Activated naive CD4-positive, alpha-beta T cell treated with anti-CD3 and anti-CD28 coated beads, Interleukin-2, amount 50 U/mL, for 16 hours (primary cell): Measurements from ENCODE around the gene PLA2G4C.
"Not testable (repeated sequence)": the region's sequence is repeated elsewhere in the genome, so short reads cannot be mapped to it uniquely, and the experiment has no call there.

Source experiments
- DNase-seq: peaks from one replicate; pipeline ENCODE4 v3.0.0-alpha.2; 2020

The PLA2G4C gene

GRCh38 chr19:48108997-48109782, 1.4 kb downstream of the PLA2G4C start:
- no peak for DNase-seq

GRCh38 chr19:48103922-48104321, 6.7 kb downstream of the PLA2G4C start:
- no peak for DNase-seq

- DNase-seq = peak; percentile 21
These were observed 7.5 kb downstream of the PLA2G4C start for GRCh38 chr19:48102870-48103751.

GRCh38 chr19:48095612-48096175, 14.9 kb downstream of the PLA2G4C start:
- no peak for DNase-seq

DNA sequence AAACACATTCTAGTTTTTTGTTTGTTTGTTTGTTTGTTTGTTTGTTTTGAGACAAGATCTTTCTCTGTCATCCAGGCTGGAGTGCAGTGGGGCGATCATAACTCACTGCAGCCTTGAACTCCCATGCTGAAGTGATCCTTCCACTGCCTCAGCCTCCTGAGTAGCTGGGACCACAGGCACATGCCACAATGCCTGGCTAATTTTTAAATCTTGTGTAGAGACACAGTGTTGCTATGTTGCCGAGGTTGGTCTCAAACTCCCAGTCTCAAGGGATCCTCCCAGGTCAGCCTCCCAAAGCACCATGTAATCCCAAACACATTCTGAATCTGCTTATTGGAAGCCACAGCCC, 15.8 kb downstream of the PLA2G4C start:
- no peak for DNase-seq

- DNase-seq = no peak
These were observed 16.3 kb downstream of the PLA2G4C start for GRCh38 chr19:48094129-48094854.

DNA sequence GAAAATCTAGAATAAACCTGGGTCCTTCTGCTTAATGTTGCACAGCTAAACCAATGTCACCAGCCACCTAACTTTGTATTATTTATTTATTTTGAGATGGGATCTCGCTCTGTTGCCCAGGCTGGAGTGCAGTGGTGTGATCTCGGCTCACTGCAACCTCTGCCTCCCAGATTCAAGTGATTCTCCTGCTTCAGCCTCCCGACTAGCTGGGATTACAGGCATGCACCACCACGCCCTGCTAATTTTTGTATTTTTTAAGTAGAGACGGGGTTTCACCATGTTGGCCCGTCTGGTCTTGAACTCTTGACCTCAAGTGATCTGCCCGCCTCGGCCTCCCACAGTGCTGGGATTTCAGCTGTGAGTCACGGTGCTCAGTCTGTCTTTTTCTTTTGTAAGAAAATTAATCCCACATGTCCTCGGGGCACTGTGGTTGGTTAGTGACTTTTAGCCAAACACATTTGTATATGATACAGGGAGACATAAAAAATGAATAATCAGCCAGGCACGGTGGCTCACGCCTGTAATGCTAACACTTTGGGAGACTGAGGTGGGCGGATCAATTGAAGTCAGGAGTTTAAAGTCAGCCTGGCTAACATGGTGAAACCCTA, 19.4 kb downstream of the PLA2G4C start:
- not testable (repeated sequence) for DNase-seq

DNA sequence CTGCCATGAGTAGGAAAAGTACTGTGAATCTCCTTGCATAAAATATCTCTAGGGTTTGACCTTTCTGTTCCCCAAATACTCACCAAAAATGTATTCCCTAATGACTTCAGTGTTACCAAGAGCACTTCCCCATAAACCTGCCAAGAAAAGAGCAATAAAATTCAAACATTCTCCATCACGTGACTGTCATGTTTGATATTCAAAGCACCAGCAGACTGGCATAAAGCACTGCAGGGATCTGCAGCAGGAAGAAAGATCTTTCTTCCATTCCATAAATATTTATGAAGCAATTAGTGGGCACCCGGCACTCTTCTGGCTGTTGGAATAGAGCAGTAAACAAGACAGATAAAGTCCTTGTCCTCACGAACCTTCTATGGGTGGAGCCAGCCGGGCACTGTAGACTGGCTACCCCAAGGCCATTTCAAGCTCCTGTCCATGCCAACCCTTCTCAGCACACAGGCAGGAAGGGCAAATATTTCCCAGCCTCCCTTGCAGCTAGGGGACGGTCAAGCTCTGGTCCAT, 20.3 kb downstream of the PLA2G4C start:
- no peak for DNase-seq

GRCh38 chr19:48088991-48089390, 21.6 kb downstream of the PLA2G4C start:
- not testable (repeated sequence) for DNase-seq

DNA sequence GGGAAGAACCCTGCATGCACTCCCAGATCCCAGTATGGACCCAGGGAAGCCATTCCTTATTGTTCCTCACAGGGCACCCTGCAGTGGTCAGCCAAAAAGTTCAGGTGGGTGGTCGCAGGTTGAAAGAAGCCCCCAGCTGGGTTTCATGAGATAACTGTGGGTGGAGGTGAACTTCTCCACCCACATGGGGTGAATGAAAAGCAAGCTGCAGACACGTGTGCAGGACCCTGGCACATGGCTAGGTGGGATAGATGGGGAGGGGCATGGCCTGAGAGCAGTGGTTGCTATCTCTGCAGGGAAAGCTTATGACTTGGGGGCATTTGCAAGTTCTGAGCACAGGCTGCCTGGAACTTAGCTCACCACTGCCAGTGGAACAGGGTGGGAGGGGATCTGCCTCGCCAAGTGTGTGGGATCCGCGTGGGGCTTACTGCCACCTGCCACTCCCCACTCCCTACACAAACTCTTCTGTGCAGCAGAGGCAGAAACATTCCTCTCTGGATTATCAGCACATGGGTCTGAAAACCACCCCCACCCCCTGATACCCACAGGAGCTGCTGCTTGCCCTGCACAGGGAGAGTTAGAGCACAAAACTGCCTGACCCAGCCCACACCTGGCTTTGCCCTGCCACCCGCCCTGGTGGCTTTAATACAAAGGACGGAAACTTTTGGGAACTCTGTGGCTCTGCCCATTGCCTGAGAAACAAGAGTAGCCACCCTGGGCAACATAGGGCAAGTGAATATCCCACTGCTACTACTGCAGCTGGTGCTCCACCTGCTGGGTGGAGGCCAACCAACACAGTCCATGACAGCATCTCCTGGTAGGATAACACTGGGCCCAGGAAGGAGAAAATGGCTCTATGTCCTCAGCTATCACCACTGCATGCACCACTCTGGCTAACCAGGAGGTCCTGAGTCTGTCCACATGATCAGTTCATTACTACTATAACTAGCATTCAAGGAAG, 24.4 kb downstream of the PLA2G4C start:
- DNase-seq = no peak

DNA sequence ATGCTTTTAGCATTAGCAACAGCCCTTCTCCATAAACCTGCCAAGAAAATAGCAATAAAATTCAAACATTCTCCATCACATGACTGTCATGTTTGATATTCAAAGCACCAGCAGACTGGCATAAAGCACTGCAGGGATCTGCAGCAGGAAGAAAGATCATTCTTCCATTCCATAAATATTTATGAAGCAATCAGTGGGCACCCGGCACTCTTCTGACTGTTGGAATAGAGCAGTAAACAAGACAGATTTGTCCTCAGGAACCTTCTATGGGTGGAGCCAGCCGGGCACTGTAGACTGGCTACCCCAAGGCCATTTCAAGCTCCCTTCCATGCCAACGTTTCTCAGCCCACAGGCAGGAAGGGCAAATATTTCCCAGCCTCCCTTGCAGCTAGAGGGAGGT, 25.5 kb downstream of the PLA2G4C start:
- DNase-seq = no peak

- DNase-seq = no peak
These were observed 29.5 kb downstream of the PLA2G4C start for GRCh38 chr19:48081106-48081505.

DNA sequence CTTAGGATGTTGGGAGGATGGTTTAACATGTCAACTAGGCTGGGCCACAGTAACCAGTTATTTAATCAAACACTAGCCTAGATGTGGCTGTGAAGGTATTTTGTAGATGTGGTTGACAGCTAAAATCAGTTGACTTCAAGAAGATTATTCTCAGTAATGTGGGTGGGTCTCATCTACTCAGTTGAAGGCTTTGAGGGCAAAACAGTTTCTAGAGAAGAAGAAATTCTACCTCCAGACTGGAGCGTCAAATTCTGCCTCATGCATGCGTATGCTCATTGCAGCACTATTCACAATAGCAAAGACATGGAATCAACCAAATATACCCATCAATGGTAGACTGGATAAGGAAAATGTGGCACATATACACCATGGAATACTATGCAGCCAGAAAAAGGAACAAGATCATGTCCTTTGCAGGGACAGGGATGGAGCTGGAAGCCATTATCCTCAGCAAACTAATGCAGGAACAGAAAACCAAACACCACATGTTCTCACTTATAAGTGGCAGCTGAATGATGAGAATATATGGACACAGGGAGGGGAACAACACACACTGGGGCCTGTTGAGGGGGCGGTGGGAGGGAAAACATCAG, 40.3 kb downstream of the PLA2G4C start:
- DNase-seq = not testable (repeated sequence)

DNA sequence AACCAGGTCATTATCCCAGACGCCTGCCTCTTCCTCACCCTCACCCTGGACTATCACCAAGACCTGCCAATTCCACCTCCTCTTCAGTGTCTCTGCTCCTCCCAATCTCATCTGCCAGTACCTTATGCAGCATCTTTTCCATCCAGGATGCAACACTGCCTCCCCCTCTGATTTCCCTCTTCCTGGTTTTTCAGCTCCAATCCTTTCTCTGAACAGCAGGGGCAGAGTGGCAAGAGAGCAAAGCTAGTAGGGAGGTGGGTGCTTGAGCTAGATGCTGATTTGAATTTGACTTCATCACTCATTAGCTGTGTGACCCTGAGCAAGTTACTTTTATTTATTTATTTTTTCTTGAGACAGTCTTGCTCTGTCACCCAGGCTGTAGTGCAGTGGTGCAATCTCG, 41.2 kb downstream of the PLA2G4C start:
- DNase-seq = no peak

DNA sequence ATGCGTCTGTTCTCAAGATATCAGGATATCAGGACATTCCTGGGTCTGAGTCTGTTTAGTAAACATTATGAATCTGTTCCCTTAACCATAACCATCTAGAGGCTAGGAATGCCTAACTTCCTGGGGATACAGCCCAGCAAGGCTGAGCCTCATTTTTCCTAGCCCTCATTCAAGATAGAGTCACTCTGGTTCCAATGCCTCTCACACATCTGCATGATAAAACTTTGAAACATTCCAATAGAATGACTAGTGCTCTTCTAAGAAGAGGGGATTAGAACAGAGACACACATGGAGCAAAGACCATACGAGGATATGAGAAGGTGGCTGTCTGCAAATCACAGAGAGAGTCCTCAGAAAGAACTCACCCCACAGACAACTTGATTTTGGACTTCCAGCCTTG, 46.1 kb downstream of the PLA2G4C start:
- no peak for DNase-seq

DNA sequence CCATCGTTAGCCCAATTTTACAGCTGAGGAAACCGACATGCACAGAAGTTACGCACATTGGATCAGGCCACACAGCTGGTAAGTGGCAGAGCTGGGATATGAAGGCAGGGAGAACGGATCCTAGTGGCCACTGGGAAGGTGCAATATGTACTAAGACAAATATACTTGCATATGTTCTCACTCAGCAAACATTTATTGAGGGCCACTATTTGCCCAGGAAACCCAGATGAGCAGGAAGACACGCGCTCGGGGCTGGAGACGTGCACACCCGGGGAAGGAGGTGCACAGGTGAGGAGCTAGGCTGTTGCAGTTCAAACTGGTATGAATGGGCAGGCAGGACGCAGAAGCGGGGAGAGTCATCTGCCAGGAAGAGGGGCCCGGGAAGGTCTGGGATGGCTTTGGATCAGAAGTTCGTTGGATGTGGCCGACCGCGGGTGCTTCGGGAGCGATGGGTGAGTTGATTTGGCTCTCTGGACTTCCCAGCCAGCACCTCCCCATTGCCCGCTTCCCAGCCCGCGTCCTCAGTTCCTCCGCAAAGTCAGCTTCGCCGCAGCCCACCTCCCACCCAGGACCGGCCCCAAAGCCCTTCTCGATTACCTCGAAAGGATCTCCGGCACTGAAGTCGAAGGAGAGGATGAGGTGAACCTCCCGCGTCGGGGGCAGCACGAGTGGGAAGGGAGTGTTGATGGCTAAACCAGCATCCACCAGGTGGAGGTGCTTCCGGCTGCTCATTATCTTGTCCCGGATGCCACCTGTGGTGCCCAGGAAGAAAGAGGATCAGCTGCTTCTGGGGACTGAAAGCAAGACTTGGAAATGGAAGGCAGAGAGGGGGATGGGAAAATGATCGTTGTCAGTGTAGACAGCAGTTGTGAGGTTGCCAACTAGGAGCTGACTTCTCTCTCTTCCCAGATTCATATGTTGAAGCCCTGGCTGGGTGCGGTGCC, 48.9 kb downstream of the PLA2G4C start:
- no peak for DNase-seq

GRCh38 chr19:48060381-48060780, 50.2 kb downstream of the PLA2G4C start:
- no peak for DNase-seq

DNA sequence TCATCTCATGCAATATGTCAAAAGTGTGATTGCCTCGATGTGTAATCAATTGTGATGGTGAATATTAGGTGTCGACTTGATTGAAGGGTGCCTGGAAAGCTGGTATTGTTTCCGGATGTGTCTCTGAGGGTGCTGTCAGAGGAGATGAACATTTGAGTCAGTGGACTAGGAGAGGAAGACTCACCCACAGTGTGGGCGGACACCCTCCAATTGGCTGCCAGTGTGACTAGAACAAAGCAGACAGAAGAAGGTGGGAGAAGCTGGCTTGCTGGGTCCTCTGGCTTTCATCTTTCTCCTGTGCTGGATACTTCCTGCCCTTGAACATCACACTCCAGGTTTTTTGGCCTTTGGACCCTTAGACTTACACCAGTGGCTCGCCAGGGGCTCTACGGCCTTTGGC, 51.3 kb downstream of the PLA2G4C start:
- no peak for DNase-seq

- DNase-seq = no peak
These were observed 56.8 kb downstream of the PLA2G4C start for GRCh38 chr19:48053856-48054255.

GRCh38 chr19:48053076-48053475, 57.5 kb downstream of the PLA2G4C start:
- no peak for DNase-seq
